ENCODE results near the gene MREG. TPM values are rescaled to one million over a fixed set of nuclear protein-coding genes. Genes with fewer than 3 reads are reported as not detected.

MREG gene
- total RNA-seq, 1 donor from 2014 or later = 0.32 TPM

GRCh38 chr2:215907147-215907546, 106.2 kb downstream of the MREG start:
- intact Hi-C loops (cut with DNase I) = no loop called here
- DNase-seq (ENCODE audit: low spot score) = no peak

- intact Hi-C loops (cut with DNase I) = no loop called here
- DNase-seq (ENCODE audit: low spot score) = no peak
Observed at GRCh38 chr2:215906458-215906857, 106.9 kb downstream of the MREG start.

GRCh38 chr2:215905691-215906090, 107.7 kb downstream of the MREG start:
- no peak for DNase-seq (ENCODE audit: low spot score)
- intact Hi-C loops (cut with DNase I) = no loop called here

GRCh38 chr2:215904101-215904500, 109.2 kb downstream of the MREG start:
- intact Hi-C loops (cut with DNase I) = no loop called here
- DNase-seq (ENCODE audit: low spot score) = no peak

DNA sequence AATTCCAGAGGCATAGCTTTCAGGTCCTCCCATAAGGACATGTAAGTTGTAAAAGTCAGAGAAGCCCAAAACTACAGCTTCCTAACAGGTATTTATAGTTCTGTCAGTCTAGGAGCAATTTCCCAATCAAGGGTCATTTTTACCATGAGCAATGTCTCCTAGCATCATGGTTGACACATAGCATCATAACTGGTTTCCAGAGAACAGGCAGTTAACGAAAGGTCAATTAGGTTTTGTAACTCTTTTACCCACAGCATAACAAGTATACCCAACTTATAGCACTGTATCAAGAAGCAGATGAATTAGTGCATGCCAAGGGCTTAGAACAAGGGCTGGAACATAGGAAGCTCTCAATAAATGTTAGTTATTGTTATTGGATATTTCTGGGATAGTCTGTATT, 110.1 kb downstream of the MREG start:
- intact Hi-C loops (cut with DNase I) = no loop called here
- no peak for DNase-seq (ENCODE audit: low spot score)

DNA sequence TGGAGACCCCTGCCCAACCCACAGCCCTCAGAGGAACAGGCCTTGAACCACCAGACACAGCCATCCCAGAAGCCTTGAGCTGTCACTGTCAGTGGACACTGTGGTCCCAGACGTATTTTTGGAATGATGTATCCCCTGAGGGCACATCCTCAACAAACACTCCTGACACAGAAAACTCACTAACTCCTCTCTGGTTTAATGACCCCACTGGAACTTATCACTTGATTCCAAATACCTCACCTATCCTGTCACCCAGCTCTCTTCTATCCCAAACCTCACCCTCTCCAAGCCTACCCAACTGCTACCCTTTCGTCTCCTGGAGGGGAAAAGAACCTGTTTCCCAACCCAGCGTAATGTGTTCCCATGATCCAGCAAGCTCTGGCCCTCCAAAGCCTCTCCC, 111.6 kb downstream of the MREG start:
- DNase-seq (ENCODE audit: low spot score) = no peak
- intact Hi-C loops (cut with DNase I) = no loop called here

- intact Hi-C loops (cut with DNase I) = no loop called here
- no peak for DNase-seq (ENCODE audit: low spot score)
Observed at GRCh38 chr2:215900843-215901242, 112.5 kb downstream of the MREG start.

GRCh38 chr2:215900203-215900611, 113.1 kb downstream of the MREG start:
- no peak for DNase-seq (ENCODE audit: low spot score)
- intact Hi-C loops (cut with DNase I) = no loop called here

- intact Hi-C loops (cut with DNase I) = no loop called here
- DNase-seq (ENCODE audit: low spot score) = no peak
Observed at GRCh38 chr2:215899141-215900074, 113.9 kb downstream of the MREG start.

GRCh38 chr2:215898363-215898762, 115.0 kb downstream of the MREG start:
- DNase-seq (ENCODE audit: low spot score) = no peak
- intact Hi-C loops (cut with DNase I) = no loop called here

- intact Hi-C loops (cut with DNase I) = no loop called here
- DNase-seq (ENCODE audit: low spot score) = no peak
Observed at GRCh38 chr2:215896921-215897320, 116.4 kb downstream of the MREG start.

DNA sequence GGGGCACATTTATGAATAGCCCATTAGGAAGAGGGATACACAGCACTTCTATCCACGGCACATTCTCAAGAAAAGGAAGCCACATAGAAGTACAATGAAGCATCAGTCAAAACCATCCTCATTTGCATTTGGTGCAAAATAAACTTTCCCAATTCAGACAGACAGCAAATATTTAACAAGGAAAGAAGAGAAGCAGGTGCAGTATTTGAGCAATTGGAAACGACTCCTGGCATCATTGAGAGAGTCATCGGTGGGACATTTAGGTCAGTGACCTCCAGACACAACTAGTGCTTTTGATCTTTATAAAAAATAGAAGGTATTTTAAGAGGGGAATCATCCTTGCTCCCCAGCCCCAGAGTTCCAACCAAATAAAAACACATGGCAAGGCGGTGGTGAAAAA, 118.0 kb downstream of the MREG start:
- intact Hi-C loops (cut with DNase I) = no loop called here
- DNase-seq (ENCODE audit: low spot score) = no peak

Other genes starting within 250 kb of the MREG start
- 1.8 TPM for gene PECR, start 68.3 kb upstream of the MREG start, total RNA-seq
- 0.22 TPM for gene TMEM169, start 68.4 kb upstream of the MREG start, total RNA-seq
- 107 TPM for gene XRCC5, start 95.8 kb upstream of the MREG start, total RNA-seq